T-helper 17 cell (primary cell): ENCODE results near the gene APELA. TPM values are rescaled to one million over a fixed set of nuclear protein-coding genes. Genes with fewer than 3 reads are reported as not detected.
"Not testable (repeated sequence)": the region's sequence is repeated elsewhere in the genome, so short reads cannot be mapped to it uniquely, and the experiment has no call there.

Source experiments
- ATAC-seq: fragments of 150-1000 bp; cut with Tn5 transposase; 2 replicates; pipeline ENCODE4 v1.10.0; 2021; ENCODE audit warnings: mild to moderate bottlenecking, moderate library complexity
- DNase-seq, 3 donors: peaks; one replicate each; pipeline versions ENCODE4 v3.0.0 to v3.0.0-alpha.2; 2020 to 2021
- H3K9me3 ChIP-seq: one replicate; pipeline ENCODE4 v1.7.0; 2013; ENCODE audit warnings: low read length, mild to moderate bottlenecking; ENCODE audit not compliant: control insufficient read depth, poor library complexity, severe bottlenecking
- H3K27ac Mint-ChIP-seq: one replicate; pipeline ENCODE4 v1.8.0; 2022; ENCODE audit warnings: mild to moderate bottlenecking, moderate library complexity, mixed read lengths
- H3K27me3 Mint-ChIP-seq: one replicate; pipeline ENCODE4 v1.8.0; 2022; ENCODE audit warnings: mixed read lengths
- H3K36me3 Mint-ChIP-seq: one replicate; pipeline ENCODE4 v1.8.0; 2022; ENCODE audit warnings: low read depth, mixed read lengths
- H3K4me1 Mint-ChIP-seq: one replicate; pipeline ENCODE4 v1.8.0; 2022; ENCODE audit warnings: mild to moderate bottlenecking, mixed read lengths
- H3K4me3 Mint-ChIP-seq: one replicate; pipeline ENCODE4 v1.8.0; 2022; ENCODE audit warnings: mild to moderate bottlenecking, moderate library complexity, mixed read lengths
- total RNA-seq, 4 donors: library from RNA in 2 of 4; stranded (reverse) in 2 of 4; gene quantifications; one replicate each; pipeline ENCODE4 v1.2.3 and lab custom pipeline; 2022 to 2026

APELA gene
- total RNA-seq, 2 donors from 2014 or later, result not detected

GRCh38 chr4:164935363-164935762 lies 58.4 kb downstream of the APELA start:
- H3K4me1 Mint-ChIP-seq, result no peaks in the 10 kb centered on the region
- no peak overlapping the region for H3K4me3 Mint-ChIP-seq
- H3K9me3 ChIP-seq, result no peaks in the 10 kb centered on the region
- DNase-seq (no peak), ATAC-seq (no peak)
- no peak overlapping the region for H3K27ac Mint-ChIP-seq
- peaks cover 61% of the 10 kb centered on the region for H3K27me3 Mint-ChIP-seq
- H3K36me3 Mint-ChIP-seq, result peaks cover 3% of the 10 kb centered on the region

- H3K4me3 Mint-ChIP-seq, H3K27ac Mint-ChIP-seq, H3K9me3 ChIP-seq, H3K36me3 Mint-ChIP-seq, ATAC-seq, DNase-seq, H3K4me1 Mint-ChIP-seq: not testable (repeated sequence)
- peaks cover 58% of the 10 kb centered on the region for H3K27me3 Mint-ChIP-seq
These were observed 59.1 kb downstream of the APELA start for GRCh38 chr4:164935865-164936606.

- Mint-ChIP-seq H3K4me3 (no peak overlapping the region), H3K4me1 (no peaks in the 10 kb centered on the region), H3K36me3 (peaks cover 3% of the 10 kb centered on the region), H3K27me3 (peaks cover 53% of the 10 kb centered on the region), H3K27ac (no peak overlapping the region)
- no peaks in the 10 kb centered on the region for H3K9me3 ChIP-seq
- ATAC-seq, result no peak
- no peak for DNase-seq
These were observed 60.7 kb downstream of the APELA start for GRCh38 chr4:164937576-164938270.

GRCh38 chr4:164943192-164943591 lies 66.2 kb downstream of the APELA start:
- no peak overlapping the region for H3K27ac Mint-ChIP-seq
- H3K36me3 Mint-ChIP-seq, result peaks cover 3% of the 10 kb centered on the region
- H3K4me1 Mint-ChIP-seq, result no peaks in the 10 kb centered on the region
- H3K27me3 Mint-ChIP-seq, result peaks cover 50% of the 10 kb centered on the region
- DNase-seq (no peak), ATAC-seq (no peak)
- no peaks in the 10 kb centered on the region for H3K9me3 ChIP-seq
- no peak overlapping the region for H3K4me3 Mint-ChIP-seq

- Mint-ChIP-seq H3K36me3 (peaks cover 3% of the 10 kb centered on the region), H3K4me1 (no peaks in the 10 kb centered on the region), H3K27me3 (peaks cover 61% of the 10 kb centered on the region), H3K27ac (no peak overlapping the region), H3K4me3 (no peak overlapping the region)
- no peak for ATAC-seq
- no peaks in the 10 kb centered on the region for H3K9me3 ChIP-seq
- no peak for DNase-seq
These were observed 68.2 kb downstream of the APELA start for GRCh38 chr4:164945146-164945545.

- no peak overlapping the region for H3K4me3 Mint-ChIP-seq
- H3K9me3 ChIP-seq, result no peaks in the 10 kb centered on the region
- DNase-seq (no peak), ATAC-seq (no peak)
- peaks cover 69% of the 10 kb centered on the region for H3K27me3 Mint-ChIP-seq
- no peaks in the 10 kb centered on the region for H3K4me1 Mint-ChIP-seq
- no peak overlapping the region for H3K27ac Mint-ChIP-seq
- peaks cover 3% of the 10 kb centered on the region for H3K36me3 Mint-ChIP-seq
These were observed 69.8 kb downstream of the APELA start for GRCh38 chr4:164946810-164947209.

Other genes starting within 250 kb of the APELA start
- not detected for gene SMIM31, start 123.0 kb upstream of the APELA start, total RNA-seq
- gene TRIM61, start 100.5 kb downstream of the APELA start, total RNA-seq, result under 1 TPM in 1 of 2 donors, not detected in 1; 0.45 TPM
- gene TRIM60, start 154.8 kb downstream of the APELA start, total RNA-seq, result not detected
- not detected for gene TRIM75, start 176.7 kb downstream of the APELA start, total RNA-seq
- 1 to 10 TPM; 6.7 to 7.0 TPM for gene TMEM192, start 235.7 kb downstream of the APELA start, total RNA-seq